Activated CD8-positive, alpha-beta memory T cell treated with anti-CD3 and anti-CD28 coated beads for 48 hours (primary cell): ENCODE results near the gene TDRD5.

ENCODE experiments used
- DNase-seq, 3 experiments: peaks; one replicate each; pipeline ENCODE4 v3.0.0-alpha.2; 2020; ENCODE audit warnings: low read depth in 2 of 3, low spot score in 2 of 3

The TDRD5 gene

GRCh38 chr1:179731643-179732042 is 140.0 kb downstream of the TDRD5 start:
- DNase-seq, result no peak
